OCI-LY7 (cell line): ENCODE data around the gene KDM6B. TPM values are rescaled to one million over a fixed set of nuclear protein-coding genes. Genes with fewer than 3 reads are reported as not detected.
A peak's percentile ranks its signal among the peaks of the same experiment; 100 is the strongest.

ENCODE experiments used
- Bru-seq: library from RNA; stranded (reverse); fragments of 400-500 nt; gene quantifications from one replicate; lab custom pipeline; 2021; lab: Mats Ljungman, UMichigan
- BruChase-seq, 2 experiments: library from RNA; stranded (reverse); fragments of 400-500 nt; gene quantifications; one replicate each; lab custom pipeline; 2021; lab: Mats Ljungman, UMichigan
- BruUV-seq: library from RNA; stranded (reverse); fragments of 400-500 nt; replicated peaks from 2 replicates; lab custom pipeline; 2021; lab: Mats Ljungman, UMichigan
- CTCF ChIA-PET: fragments of 300-600 bp; sonication (Branson Sonifier 250); formaldehyde crosslinking; loops from one replicate; lab custom pipeline; 2022; ENCODE audit warnings: antibody characterized with exemption; ENCODE audit not compliant: unreplicated experiment; lab: Charles Lee
- POLR2A ChIA-PET: fragments of 300-600 bp; sonication (Branson Sonifier 250); formaldehyde crosslinking; loops from one replicate; lab custom pipeline; 2022; ENCODE audit warnings: antibody characterized with exemption; lab: Charles Lee
- DNase-seq: peaks from one replicate; pipeline ENCODE4 v3.0.0-alpha.2; 2015; ENCODE audit warnings: low spot score
- H2AFZ ChIP-seq: fragments of 200-600 bp; sonication (generic), shearing (Covaris generic); 2 replicates; pipeline ENCODE4 v1.6.1; 2014; ENCODE audit warnings: mild to moderate bottlenecking, antibody characterized with exemption, low read length, moderate library complexity
- H3K27ac ChIP-seq: fragments of 200-600 bp; sonication (generic); 2 replicates; pipeline ENCODE4 v1.5.1; 2014; ENCODE audit warnings: mixed run types, low read depth, mild to moderate bottlenecking, moderate library complexity, low read length, inconsistent platforms; ENCODE audit not compliant: poor library complexity, severe bottlenecking
- H3K36me3 ChIP-seq: fragments of 200-600 bp; sonication (generic); 2 replicates; pipeline ENCODE4 v1.6.1; 2014; ENCODE audit warnings: mild to moderate bottlenecking, antibody characterized with exemption, low read length, moderate library complexity, mixed read lengths; ENCODE audit not compliant: insufficient read depth
- H3K4me1 ChIP-seq: fragments of 200-600 bp; sonication (generic); 2 replicates; pipeline ENCODE4 v1.5.1; 2014; ENCODE audit warnings: mild to moderate bottlenecking, low read length; ENCODE audit not compliant: insufficient read depth, poor library complexity, severe bottlenecking
- H3K4me2 ChIP-seq: fragments of 200-600 bp; sonication (generic); 2 replicates; pipeline ENCODE4 v1.6.1; 2014; ENCODE audit warnings: mild to moderate bottlenecking, low read length
- H3K4me3 ChIP-seq: fragments of 200-600 bp; sonication (generic); 2 replicates; pipeline ENCODE4 v1.5.1; 2014; ENCODE audit warnings: mild to moderate bottlenecking, low read depth, low read length; ENCODE audit not compliant: poor library complexity, severe bottlenecking
- H3K79me2 ChIP-seq: fragments of 200-600 bp; sonication (generic); 2 replicates; pipeline ENCODE4 v1.6.1; 2016; ENCODE audit warnings: low read depth, mild to moderate bottlenecking, low read length, moderate library complexity, mixed read lengths; ENCODE audit not compliant: insufficient read depth
- H3K9me2 ChIP-seq: fragments of 200-600 bp; sonication (generic); 2 replicates; pipeline ENCODE4 v1.6.1; 2016; ENCODE audit warnings: mild to moderate bottlenecking, low read length, mixed read lengths; ENCODE audit not compliant: insufficient read depth
- H3K9me3 ChIP-seq: fragments of 200-600 bp; sonication (generic); 2 replicates; pipeline ENCODE4 v1.6.1; 2014; ENCODE audit warnings: mild to moderate bottlenecking, mixed run types, low read length, mixed read lengths
- H4K20me1 ChIP-seq: fragments of 200-600 bp; sonication (generic); 2 replicates; pipeline ENCODE4 v1.6.1; 2014; ENCODE audit warnings: mild to moderate bottlenecking, antibody characterized with exemption, low read length, moderate library complexity, mixed read lengths; ENCODE audit not compliant: insufficient read depth
- EZH2phosphoT487 ChIP-seq: fragments of 200-600 bp; sonication (generic); IDR thresholded peaks from 2 replicates; pipeline ENCODE4 v1.6.1; 2018; ENCODE audit warnings: low read depth, borderline replicate concordance, mild to moderate bottlenecking, mixed run types, antibody characterized with exemption, low read length, moderate library complexity, mixed read lengths
- intact Hi-C: fragments of 100-400 bp; cut with micrococcal nuclease; formaldehyde crosslinking; loops from one replicate; pipeline ENCODE4 v1.10.0; 2022; ENCODE audit not compliant: unreplicated experiment
- long read RNA-seq: library from polyadenylated mRNA; stranded (forward); transcript quantifications from one replicate; pipeline ENCODE4 v2.0.0, GENCODE V29; 2022
- total RNA-seq, 2 experiments: library from RNA; depleted of rRNA in 1 of 2; stranded (reverse); fragments of >200 nt in 1 of 2; shearing (Covaris generic) in 1 of 2; gene quantifications; 2 replicates each; pipeline ENCODE4 v1.2.3, GENCODE V29; 2014 to 2022
- TF ChIP-seq, protein P1 (sequence below): fragments of 200-600 bp; sonication (generic); conservative IDR thresholded peaks from 2 replicates; pipeline ENCODE4 v1.5.1; 2014; ENCODE audit warnings: mild to moderate bottlenecking, antibody characterized with exemption, low read length, moderate library complexity, mixed read lengths

Gene KDM6B, protein sequence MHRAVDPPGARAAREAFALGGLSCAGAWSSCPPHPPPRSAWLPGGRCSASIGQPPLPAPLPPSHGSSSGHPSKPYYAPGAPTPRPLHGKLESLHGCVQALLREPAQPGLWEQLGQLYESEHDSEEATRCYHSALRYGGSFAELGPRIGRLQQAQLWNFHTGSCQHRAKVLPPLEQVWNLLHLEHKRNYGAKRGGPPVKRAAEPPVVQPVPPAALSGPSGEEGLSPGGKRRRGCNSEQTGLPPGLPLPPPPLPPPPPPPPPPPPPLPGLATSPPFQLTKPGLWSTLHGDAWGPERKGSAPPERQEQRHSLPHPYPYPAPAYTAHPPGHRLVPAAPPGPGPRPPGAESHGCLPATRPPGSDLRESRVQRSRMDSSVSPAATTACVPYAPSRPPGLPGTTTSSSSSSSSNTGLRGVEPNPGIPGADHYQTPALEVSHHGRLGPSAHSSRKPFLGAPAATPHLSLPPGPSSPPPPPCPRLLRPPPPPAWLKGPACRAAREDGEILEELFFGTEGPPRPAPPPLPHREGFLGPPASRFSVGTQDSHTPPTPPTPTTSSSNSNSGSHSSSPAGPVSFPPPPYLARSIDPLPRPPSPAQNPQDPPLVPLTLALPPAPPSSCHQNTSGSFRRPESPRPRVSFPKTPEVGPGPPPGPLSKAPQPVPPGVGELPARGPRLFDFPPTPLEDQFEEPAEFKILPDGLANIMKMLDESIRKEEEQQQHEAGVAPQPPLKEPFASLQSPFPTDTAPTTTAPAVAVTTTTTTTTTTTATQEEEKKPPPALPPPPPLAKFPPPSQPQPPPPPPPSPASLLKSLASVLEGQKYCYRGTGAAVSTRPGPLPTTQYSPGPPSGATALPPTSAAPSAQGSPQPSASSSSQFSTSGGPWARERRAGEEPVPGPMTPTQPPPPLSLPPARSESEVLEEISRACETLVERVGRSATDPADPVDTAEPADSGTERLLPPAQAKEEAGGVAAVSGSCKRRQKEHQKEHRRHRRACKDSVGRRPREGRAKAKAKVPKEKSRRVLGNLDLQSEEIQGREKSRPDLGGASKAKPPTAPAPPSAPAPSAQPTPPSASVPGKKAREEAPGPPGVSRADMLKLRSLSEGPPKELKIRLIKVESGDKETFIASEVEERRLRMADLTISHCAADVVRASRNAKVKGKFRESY (N-terminal part only)
- total RNA-seq (2014; rRNA removed; shearing (Covaris generic)) (4.4 and 10.0 TPM in 2 replicates), total RNA-seq (2022) (46.4 and 62.9 TPM in 2 replicates), Bru-seq, nascent RNA (percentile 66 among the genes with signal in this experiment), BruChase-seq, experiment 1, labeled RNA remaining after a 6-hour chase (percentile 78 among the genes with signal in this experiment), BruChase-seq, experiment 2, labeled RNA remaining after a 2-hour chase (percentile 83 among the genes with signal in this experiment)
- long read RNA-seq, partial matches to known transcripts = 19 of 24 reads
- long read RNA-seq, other reads (novel, unspliced or antisense) = 5 of 24 reads

DNA sequence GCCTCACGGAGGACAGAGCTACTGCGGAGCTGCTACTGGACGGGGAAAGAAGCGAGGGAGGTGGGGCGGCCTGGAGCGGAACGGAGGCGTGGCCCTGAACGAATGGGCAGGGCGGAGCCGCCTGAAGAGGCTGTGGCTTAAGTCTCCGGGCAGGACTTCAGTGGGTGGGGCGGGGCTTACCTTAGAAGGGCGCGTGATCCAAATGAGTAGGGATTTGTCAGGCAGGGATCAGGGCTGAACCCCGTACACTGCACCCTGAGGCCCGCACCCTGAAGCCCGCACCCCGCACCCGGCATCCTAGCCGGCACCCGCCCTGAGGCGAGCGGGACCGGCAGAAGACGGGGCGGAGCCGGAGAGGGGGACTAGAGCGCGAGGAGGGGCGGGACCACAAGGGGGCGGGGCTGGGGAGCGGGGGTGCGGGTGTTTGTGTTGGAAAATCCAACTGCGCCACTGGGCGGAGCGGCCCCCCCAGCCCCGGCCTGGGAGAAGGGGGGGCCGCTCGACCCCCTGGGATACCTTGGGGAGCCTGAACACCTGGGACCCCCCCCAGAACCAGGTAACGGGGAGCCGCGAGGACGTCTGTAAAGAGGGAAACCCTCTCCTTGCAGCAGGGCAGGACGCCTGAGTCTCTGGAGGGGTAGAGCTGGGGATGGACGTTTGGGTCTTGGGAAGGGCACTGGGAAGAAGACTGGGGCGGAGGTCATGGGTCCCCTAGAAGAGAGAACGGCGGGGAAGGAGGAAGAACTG, at the start of gene KDM6B:
Gene KDM6B (plus strand): TSS at position 423 of the 747 bp plus-strand sequence. CDS start 11,338 bp downstream, outside the sequence.
- intact Hi-C loops = loop anchor here (10.0 kb wide), 1 partner anchor 321 kb away; the partner anchor contains the start of gene PER1
- TF ChIP-seq, protein P1, sequence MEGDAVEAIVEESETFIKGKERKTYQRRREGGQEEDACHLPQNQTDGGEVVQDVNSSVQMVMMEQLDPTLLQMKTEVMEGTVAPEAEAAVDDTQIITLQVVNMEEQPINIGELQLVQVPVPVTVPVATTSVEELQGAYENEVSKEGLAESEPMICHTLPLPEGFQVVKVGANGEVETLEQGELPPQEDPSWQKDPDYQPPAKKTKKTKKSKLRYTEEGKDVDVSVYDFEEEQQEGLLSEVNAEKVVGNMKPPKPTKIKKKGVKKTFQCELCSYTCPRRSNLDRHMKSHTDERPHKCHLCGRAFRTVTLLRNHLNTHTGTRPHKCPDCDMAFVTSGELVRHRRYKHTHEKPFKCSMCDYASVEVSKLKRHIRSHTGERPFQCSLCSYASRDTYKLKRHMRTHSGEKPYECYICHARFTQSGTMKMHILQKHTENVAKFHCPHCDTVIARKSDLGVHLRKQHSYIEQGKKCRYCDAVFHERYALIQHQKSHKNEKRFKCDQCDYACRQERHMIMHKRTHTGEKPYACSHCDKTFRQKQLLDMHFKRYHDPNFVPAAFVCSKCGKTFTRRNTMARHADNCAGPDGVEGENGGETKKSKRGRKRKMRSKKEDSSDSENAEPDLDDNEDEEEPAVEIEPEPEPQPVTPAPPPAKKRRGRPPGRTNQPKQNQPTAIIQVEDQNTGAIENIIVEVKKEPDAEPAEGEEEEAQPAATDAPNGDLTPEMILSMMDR = no peak
- TF ChIP-seq EZH2phosphoT487 = no peak
- H3K9me3 ChIP-seq = no peaks in the 10 kb centered on the region
- no peaks in the 10 kb centered on the region for H3K36me3 ChIP-seq
- DNase-seq = peak; percentile 90
- H4K20me1 ChIP-seq = no peaks in the 10 kb centered on the region
- POLR2A ChIA-PET = interaction anchor here (1.5 kb wide), 1 partner anchor 11 kb away, joined by 5 read pairs; no protein-coding TSS in a partner anchor
- H3K27ac ChIP-seq = peak within 1 kb of the TSS; percentile 91
- H2AFZ ChIP-seq = peak within 1 kb of the TSS; percentile 42; the same call in 1 of the 2 replicates
- peak within 1 kb of the TSS; percentile 78 for H3K4me3 ChIP-seq
- H3K4me2 ChIP-seq = peak within 1 kb of the TSS; percentile 93
- CTCF ChIA-PET = interaction anchor here (0.8 to 1.2 kb wide), 2 partner anchors 11 to 28 kb away, joined by 3 to 9 read pairs; no protein-coding TSS in a partner anchor
- peaks cover 27% of the 10 kb centered on the region for H3K4me1 ChIP-seq
- BruUV-seq = no TSS peak
- H3K79me2 ChIP-seq = peaks cover 14% of the 10 kb centered on the region; the same call in 1 of the 2 replicates
- no peaks in the 10 kb centered on the region for H3K9me2 ChIP-seq

DNA sequence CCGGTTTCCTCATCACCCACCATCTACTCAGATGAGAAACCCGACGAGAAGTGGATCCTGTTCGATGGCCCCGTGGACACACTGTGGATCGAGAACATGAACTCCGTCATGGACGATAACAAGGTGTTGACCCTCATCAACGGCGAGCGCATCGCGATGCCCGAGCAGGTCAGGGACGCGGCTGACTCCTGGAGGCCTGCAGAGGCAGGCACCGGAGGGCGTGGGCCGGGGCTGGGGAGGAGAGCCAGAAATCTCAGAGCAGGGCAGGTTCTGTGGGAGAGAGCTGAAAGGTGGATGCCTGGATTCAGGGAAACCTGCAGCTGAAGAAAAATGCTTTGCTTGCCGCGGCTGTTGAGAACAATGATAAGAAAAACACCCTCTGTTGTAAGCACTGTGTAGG, 47.2 kb upstream of the KDM6B start:
- no peak overlapping the region for H3K4me3 ChIP-seq
- H3K9me2 ChIP-seq = no peaks in the 10 kb centered on the region
- no peak overlapping the region for H2AFZ ChIP-seq
- no TSS peak for BruUV-seq
- DNase-seq = no peak
- H3K27ac ChIP-seq = no peak overlapping the region
- no peaks in the 10 kb centered on the region for H3K9me3 ChIP-seq
- no peaks in the 10 kb centered on the region for H3K4me1 ChIP-seq
- H4K20me1 ChIP-seq = no peaks in the 10 kb centered on the region
- H3K36me3 ChIP-seq = no peaks in the 10 kb centered on the region
- intact Hi-C loops = loop anchor here (10.0 kb wide), 1 partner anchor 152 kb away; the partner anchor contains the start of gene SHBG
- CTCF ChIA-PET = no interaction called here
- POLR2A ChIA-PET = interaction anchor here (0.7 kb wide), 1 partner anchor 13 kb away, joined by 9 read pairs; no protein-coding TSS in a partner anchor
- TF ChIP-seq EZH2phosphoT487 = no peak
- TF ChIP-seq, protein P1 = no peak
- no peak overlapping the region for H3K4me2 ChIP-seq
- no peaks in the 10 kb centered on the region for H3K79me2 ChIP-seq
